ENCODE measurements around the gene MBTPS1.

Gene MBTPS1

DNA sequence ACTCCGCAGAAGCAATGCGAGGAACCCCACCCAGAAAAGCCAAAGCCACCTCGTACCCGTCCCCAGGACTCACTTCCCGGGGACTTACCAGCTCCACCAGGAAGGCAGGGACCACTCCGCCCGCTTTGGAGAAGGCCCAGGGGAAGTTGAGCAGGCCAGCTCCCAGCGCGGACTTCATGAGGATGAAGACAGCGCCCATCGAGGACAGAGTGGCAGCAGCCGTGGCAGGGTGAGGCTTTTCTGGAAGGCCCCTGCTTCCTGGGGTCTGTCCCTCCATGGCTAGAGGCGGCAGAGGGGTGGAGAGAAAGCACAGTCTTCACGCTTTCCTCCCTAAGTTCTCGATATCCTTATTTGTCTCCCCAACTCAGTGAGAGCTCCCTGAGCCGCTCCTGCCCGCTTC, 74.9 kb downstream of the MBTPS1 start:
- H3K27ac ChIP-seq (ENCODE audit: low read depth, low read length) = no peak overlapping the region
- no peak overlapping the region for H3K4me2 ChIP-seq (ENCODE audit: low read depth, low read length, poor library complexity, severe bottlenecking)

GRCh38 chr16:84040823-84041820, 75.6 kb downstream of the MBTPS1 start:
- Histone ChIP-seq H3K79me2 (ENCODE audit: insufficient read depth, low read length) (no peaks in the 10 kb centered on the region), H3K9me2 (replicated peaks; ENCODE audit: insufficient read depth, low read length) (no peaks in the 10 kb centered on the region), H3K9me3 (ENCODE audit: insufficient read depth, low read length) (no peaks in the 10 kb centered on the region), H3F3A (ENCODE audit: insufficient read depth) (no peaks in the 10 kb centered on the region), H3K4me2 (ENCODE audit: low read depth, low read length, poor library complexity, severe bottlenecking) (no peak overlapping the region), H3K9ac (ENCODE audit: low read length) (no peak overlapping the region), H4K20me1 (ENCODE audit: low read depth, low read length) (no peaks in the 10 kb centered on the region), H3K36me3 (ENCODE audit: low read length) (no peaks in the 10 kb centered on the region), H3K27ac (ENCODE audit: low read depth, low read length) (no peak overlapping the region), H2AFZ (ENCODE audit: low read depth, low read length, severe bottlenecking) (no peak overlapping the region), H3K4me3 (ENCODE audit: insufficient read depth, low read length, poor library complexity, severe bottlenecking) (no peak overlapping the region), H3K27me3 (ENCODE audit: low read length) (no peaks in the 10 kb centered on the region)
- TF ChIP-seq CTCF (IDR thresholded peaks at IDR 0.05; ENCODE audit: insufficient read depth, low read length, poor library complexity, severe bottlenecking) = no peak
- TF ChIP-seq EZH2phosphoT487 (conservative IDR thresholded peaks at IDR 0.05; ENCODE audit: low read length) = no peak

More for the DNA sequence above, 74.9 kb downstream of the MBTPS1 start:
- H3K27me3 ChIP-seq (ENCODE audit: low read length) = no peaks in the 10 kb centered on the region
- no peaks in the 10 kb centered on the region for H3K79me2 ChIP-seq (ENCODE audit: insufficient read depth, low read length)
- H4K20me1 ChIP-seq (ENCODE audit: low read depth, low read length) = no peaks in the 10 kb centered on the region
- no peaks in the 10 kb centered on the region for H3K36me3 ChIP-seq (ENCODE audit: low read length)
- no peak for TF ChIP-seq EZH2phosphoT487 (conservative IDR thresholded peaks at IDR 0.05; ENCODE audit: low read length)
- no peak for TF ChIP-seq CTCF (IDR thresholded peaks at IDR 0.05; ENCODE audit: insufficient read depth, low read length, poor library complexity, severe bottlenecking)
- no peak overlapping the region for H2AFZ ChIP-seq (ENCODE audit: low read depth, low read length, severe bottlenecking)
- H3K4me3 ChIP-seq (ENCODE audit: insufficient read depth, low read length, poor library complexity, severe bottlenecking) = no peak overlapping the region
- no peaks in the 10 kb centered on the region for H3F3A ChIP-seq (ENCODE audit: insufficient read depth)
- no peak overlapping the region for H3K9ac ChIP-seq (ENCODE audit: low read length)
- no peaks in the 10 kb centered on the region for H3K9me2 ChIP-seq (replicated peaks; ENCODE audit: insufficient read depth, low read length)
- no peaks in the 10 kb centered on the region for H3K9me3 ChIP-seq (ENCODE audit: insufficient read depth, low read length)

DNA sequence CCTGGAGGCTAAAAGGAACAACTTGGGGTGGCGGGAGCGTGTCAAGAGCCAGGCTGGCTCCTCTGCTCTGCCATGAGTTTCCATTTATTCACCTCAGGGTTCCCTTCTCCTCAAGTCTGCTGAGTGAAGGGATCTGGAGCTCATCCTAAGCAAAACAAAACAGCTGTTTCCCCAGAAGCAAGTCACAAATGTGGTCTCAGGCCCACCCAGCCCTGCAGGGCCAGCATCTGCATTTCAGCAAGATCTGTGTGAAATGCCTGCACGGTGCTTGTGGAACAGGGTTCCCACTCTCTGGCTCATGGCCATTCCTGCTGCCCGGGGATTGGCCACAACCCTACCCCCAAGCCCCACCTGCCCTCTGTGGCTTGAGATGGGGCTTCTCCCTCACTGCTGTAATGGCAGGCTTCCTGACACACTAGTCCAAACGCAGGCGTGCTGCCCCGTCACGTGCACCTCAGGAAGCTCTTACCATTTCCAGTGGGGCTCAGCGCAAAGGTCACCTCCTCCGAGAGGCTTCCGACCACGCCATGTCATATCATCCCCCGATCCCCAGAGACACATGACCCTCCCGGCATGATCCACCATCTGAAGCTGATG, 76.4 kb downstream of the MBTPS1 start:
- no peaks in the 10 kb centered on the region for H4K20me1 ChIP-seq (ENCODE audit: low read depth, low read length)
- no peaks in the 10 kb centered on the region for H3K9me2 ChIP-seq (replicated peaks; ENCODE audit: insufficient read depth, low read length)
- no peak overlapping the region for H3K4me3 ChIP-seq (ENCODE audit: insufficient read depth, low read length, poor library complexity, severe bottlenecking)
- H3K4me2 ChIP-seq (ENCODE audit: low read depth, low read length, poor library complexity, severe bottlenecking) = no peak overlapping the region
- H3K9me3 ChIP-seq (ENCODE audit: insufficient read depth, low read length) = no peaks in the 10 kb centered on the region
- H3F3A ChIP-seq (ENCODE audit: insufficient read depth) = no peaks in the 10 kb centered on the region
- H3K79me2 ChIP-seq (ENCODE audit: insufficient read depth, low read length) = no peaks in the 10 kb centered on the region
- H3K27me3 ChIP-seq (ENCODE audit: low read length) = no peaks in the 10 kb centered on the region
- no peaks in the 10 kb centered on the region for H3K36me3 ChIP-seq (ENCODE audit: low read length)
- no peak for TF ChIP-seq CTCF (IDR thresholded peaks at IDR 0.05; ENCODE audit: insufficient read depth, low read length, poor library complexity, severe bottlenecking)
- TF ChIP-seq EZH2phosphoT487 (conservative IDR thresholded peaks at IDR 0.05; ENCODE audit: low read length) = no peak
- no peak overlapping the region for H3K9ac ChIP-seq (ENCODE audit: low read length)
- H2AFZ ChIP-seq (ENCODE audit: low read depth, low read length, severe bottlenecking) = no peak overlapping the region
- H3K27ac ChIP-seq (ENCODE audit: low read depth, low read length) = no peak overlapping the region
